Immature natural killer cell (primary cell): ENCODE data around the gene GPATCH8. TPM values are rescaled to one million over a fixed set of nuclear protein-coding genes. Genes with fewer than 3 reads are reported as not detected.
"Not testable (repeated sequence)": the region's sequence is repeated elsewhere in the genome, so short reads cannot be mapped to it uniquely, and the experiment has no call there.

ENCODE experiments used
- DNase-seq, 3 donors: peaks; one replicate each; pipeline ENCODE4 v3.0.0; 2022; ENCODE audit warnings: mixed read lengths in 1 of 3
- H3K27ac Mint-ChIP-seq, 6 donors: one replicate each; pipeline ENCODE4 v1.8.0; 2020; ENCODE audit warnings: mixed read lengths in 6 of 6, mild to moderate bottlenecking in 5 of 6, inconsistent platforms in 4 of 6, moderate library complexity in 3 of 6
- H3K27me3 Mint-ChIP-seq, 3 donors: one replicate each; pipeline ENCODE4 v1.8.0; 2020 to 2021; ENCODE audit warnings: low read depth in 3 of 3, mild to moderate bottlenecking in 3 of 3, mixed read lengths in 3 of 3, moderate library complexity in 3 of 3, inconsistent platforms in 1 of 3
- H3K36me3 Mint-ChIP-seq, 3 donors: one replicate each; pipeline ENCODE4 v1.8.0; 2020; ENCODE audit warnings: mixed read lengths in 3 of 3, inconsistent platforms in 2 of 3, mild to moderate bottlenecking in 2 of 3
- H3K4me1 Mint-ChIP-seq, 2 donors: one replicate each; pipeline ENCODE4 v1.8.0; 2020; ENCODE audit warnings: inconsistent platforms in 2 of 2, mild to moderate bottlenecking in 2 of 2, mixed read lengths in 2 of 2, moderate library complexity in 1 of 2
- H3K4me3 Mint-ChIP-seq, 5 donors: one replicate each; pipeline ENCODE4 v1.8.0; 2020; ENCODE audit warnings: mild to moderate bottlenecking in 5 of 5, mixed read lengths in 5 of 5, inconsistent platforms in 3 of 5, moderate library complexity in 3 of 5
- H3K9me3 Mint-ChIP-seq, 6 donors: one replicate each; pipeline ENCODE4 v1.8.0; 2020; ENCODE audit warnings: mild to moderate bottlenecking in 6 of 6, mixed read lengths in 6 of 6, inconsistent platforms in 4 of 6, moderate library complexity in 3 of 6
- polyA plus RNA-seq, 3 donors: library from polyadenylated mRNA; unstranded; fragments of 300-500 nt; fragmentation: Illumina TruSeq; gene quantifications; one replicate each; pipeline ENCODE4 v1.2.3, GENCODE V29; 2021

GPATCH8 gene
- polyA plus RNA-seq, 3 donors from 2014 or later: 15.5 to 101 (median 22.1) TPM

- not testable (repeated sequence) for DNase-seq, H3K4me1 Mint-ChIP-seq, H3K4me3 Mint-ChIP-seq, H3K27ac Mint-ChIP-seq, H3K9me3 Mint-ChIP-seq, H3K36me3 Mint-ChIP-seq, H3K27me3 Mint-ChIP-seq
Observed at GRCh38 chr17:44537922-44538321, 34.7 kb upstream of the GPATCH8 start.

DNA sequence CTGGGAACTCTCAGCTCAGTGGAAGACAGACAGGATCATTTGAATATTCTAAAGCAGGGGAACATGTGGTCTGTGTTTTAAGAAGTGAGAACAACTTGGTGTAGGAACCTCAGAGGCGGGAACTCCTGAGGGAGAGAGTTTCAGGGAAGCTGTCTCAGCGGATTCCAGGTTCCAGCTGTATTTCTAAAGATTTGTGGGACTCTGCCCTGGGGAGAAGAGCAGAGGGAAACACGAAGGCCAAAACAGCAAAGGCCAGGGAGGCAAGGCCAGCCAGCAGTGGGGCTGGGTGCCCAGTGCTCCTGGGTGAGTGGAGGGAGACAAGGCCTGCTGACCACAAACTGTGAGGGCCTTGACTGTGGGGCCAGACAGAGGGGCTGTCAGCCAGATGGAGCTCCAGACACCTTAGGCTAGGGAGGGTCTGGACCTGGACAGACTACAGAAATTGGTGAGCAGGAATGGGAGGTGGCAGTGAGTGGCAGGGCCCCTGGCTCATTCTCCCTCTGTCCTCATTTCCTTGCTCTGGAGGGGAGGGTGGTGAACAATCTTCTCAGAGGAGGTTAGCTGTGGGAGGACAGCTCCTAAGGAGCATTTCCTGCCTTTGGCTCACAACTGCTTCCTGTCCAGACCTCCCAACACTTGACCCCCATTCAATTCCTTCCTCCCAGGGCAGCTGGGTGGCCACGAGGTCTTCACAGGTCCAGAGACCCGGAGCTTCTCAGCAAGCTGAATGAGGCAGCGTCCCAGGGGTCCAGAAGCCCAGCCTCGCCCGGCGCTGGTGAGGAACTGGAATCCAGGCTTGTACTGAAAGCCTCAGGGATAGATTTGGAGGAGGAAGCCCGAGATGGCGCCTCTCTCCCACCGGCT is 33.1 kb upstream of the GPATCH8 start:
- Mint-ChIP-seq H3K9me3 (no peaks in the 10 kb centered on the region), H3K27me3 (peaks cover 0 to 8% (median 7%) of the 10 kb centered on the region in 3 donors), H3K4me1 (peaks cover 0 to 8% of the 10 kb centered on the region in 2 donors), H3K36me3 (no peaks in the 10 kb centered on the region), H3K4me3 (no peak overlapping the region), H3K27ac (no peak overlapping the region)
- no peak for DNase-seq

DNA sequence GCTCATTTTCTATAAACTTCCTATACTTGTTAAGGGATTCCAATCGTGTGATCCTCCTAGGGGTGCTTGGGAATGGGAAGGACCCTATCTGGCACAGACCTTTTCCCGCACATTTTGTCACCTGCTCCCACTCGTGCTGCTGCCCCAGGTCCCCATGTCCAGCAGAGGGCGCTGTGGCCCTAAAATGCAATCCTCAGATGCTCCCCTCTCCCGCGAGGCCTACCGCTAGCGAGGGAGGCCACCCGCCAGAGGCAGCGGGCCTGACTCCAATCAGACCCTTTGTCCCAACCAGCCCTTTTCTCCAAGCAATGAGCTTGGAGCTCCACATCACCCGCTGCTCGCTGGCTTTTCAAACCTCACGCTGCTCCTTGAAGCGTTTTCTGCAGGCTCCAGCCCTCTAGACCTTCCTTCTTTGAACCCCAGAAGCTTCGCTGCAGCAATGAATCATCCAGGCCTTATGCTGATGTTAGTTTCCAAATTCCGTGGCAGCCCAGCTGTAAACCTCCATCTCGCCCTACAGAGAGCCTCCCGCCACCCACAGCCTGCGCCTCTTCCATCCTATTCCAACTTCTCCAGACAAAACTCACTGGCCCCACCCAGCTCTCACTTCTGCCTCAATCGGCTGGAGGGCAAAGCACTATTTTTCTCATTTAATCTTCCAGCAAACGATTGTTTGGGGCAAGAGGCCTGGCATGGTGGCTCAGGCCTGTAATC is 30.5 kb upstream of the GPATCH8 start:
- no peaks in the 10 kb centered on the region for H3K36me3 Mint-ChIP-seq
- H3K4me1 Mint-ChIP-seq: peaks cover 0 to 8% of the 10 kb centered on the region in 2 donors
- peak; percentile 71 to 76 (median 71) for DNase-seq
- H3K9me3 Mint-ChIP-seq: no peaks in the 10 kb centered on the region
- H3K4me3 Mint-ChIP-seq: no peak overlapping the region
- H3K27me3 Mint-ChIP-seq: peaks cover 0 to 4% (median 3%) of the 10 kb centered on the region in 3 donors
- peak overlapping the region in 1 of 6 donors; percentile 48 for H3K27ac Mint-ChIP-seq

- Mint-ChIP-seq H3K27ac (no peak overlapping the region), H3K4me3 (no peak overlapping the region)
Observed at GRCh38 chr17:44530896-44531418, 27.8 kb upstream of the GPATCH8 start.

GRCh38 chr17:44529864-44530263 is 26.7 kb upstream of the GPATCH8 start:
- Mint-ChIP-seq H3K36me3 (no peaks in the 10 kb centered on the region), H3K27me3 (peaks cover 0 to 9% (median 0%) of the 10 kb centered on the region in 3 donors), H3K4me1 (peaks cover 0 to 8% of the 10 kb centered on the region in 2 donors), H3K9me3 (no peaks in the 10 kb centered on the region), H3K27ac (no peak overlapping the region), H3K4me3 (no peak overlapping the region)
- DNase-seq: no peak

More at GRCh38 chr17:44530896-44531418, 27.8 kb upstream of the GPATCH8 start:
- H3K27me3 Mint-ChIP-seq: peaks cover 0 to 9% (median 0%) of the 10 kb centered on the region in 3 donors
- H3K36me3 Mint-ChIP-seq: no peaks in the 10 kb centered on the region
- peaks cover 0 to 8% of the 10 kb centered on the region in 2 donors for H3K4me1 Mint-ChIP-seq
- H3K9me3 Mint-ChIP-seq: no peaks in the 10 kb centered on the region
- no peak for DNase-seq

DNA sequence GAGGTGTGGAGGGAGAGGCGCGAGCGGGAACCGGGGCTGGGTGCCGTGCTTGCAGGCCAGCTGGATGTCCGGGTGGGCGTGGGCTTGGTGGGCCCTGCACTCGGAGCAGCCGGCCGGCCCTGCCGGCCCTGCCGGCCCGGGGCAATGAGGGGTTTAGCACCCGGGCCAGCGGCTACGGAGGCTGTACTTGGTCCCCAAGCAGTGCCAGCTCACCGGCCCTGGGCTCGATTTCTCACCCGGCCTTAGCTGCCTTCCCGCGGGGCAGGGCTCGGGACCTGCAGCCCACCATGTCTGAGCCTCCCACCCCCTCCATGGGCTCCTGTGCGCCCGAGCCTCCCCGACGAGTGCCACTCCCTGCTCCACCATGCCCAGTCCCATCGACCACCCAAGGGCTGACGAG is 24.7 kb upstream of the GPATCH8 start:
- H3K27ac Mint-ChIP-seq: no peak overlapping the region
- no peak for DNase-seq
- H3K27me3 Mint-ChIP-seq: peaks cover 0 to 7% (median 0%) of the 10 kb centered on the region in 3 donors
- no peaks in the 10 kb centered on the region for H3K9me3 Mint-ChIP-seq
- no peak overlapping the region for H3K4me3 Mint-ChIP-seq
- no peaks in the 10 kb centered on the region for H3K36me3 Mint-ChIP-seq
- peaks cover 0 to 4% of the 10 kb centered on the region in 2 donors for H3K4me1 Mint-ChIP-seq

- DNase-seq: no peak
- Mint-ChIP-seq H3K36me3 (no peaks in the 10 kb centered on the region), H3K4me3 (no peak overlapping the region), H3K27me3 (peaks cover 0 to 7% (median 0%) of the 10 kb centered on the region in 3 donors), H3K9me3 (no peaks in the 10 kb centered on the region), H3K27ac (no peak overlapping the region), H3K4me1 (peaks cover 0 to 4% of the 10 kb centered on the region in 2 donors)
Observed at GRCh38 chr17:44527102-44527501, 23.9 kb upstream of the GPATCH8 start.

- peaks cover 0 to 4% (median 2%) of the 10 kb centered on the region in 3 donors for H3K27me3 Mint-ChIP-seq
- no peak overlapping the region for H3K4me3 Mint-ChIP-seq
- no peaks in the 10 kb centered on the region for H3K9me3 Mint-ChIP-seq
- no peaks in the 10 kb centered on the region for H3K36me3 Mint-ChIP-seq
- H3K27ac Mint-ChIP-seq: no peak overlapping the region
- no peak for DNase-seq
- peaks cover 0 to 4% of the 10 kb centered on the region in 2 donors for H3K4me1 Mint-ChIP-seq
Observed at GRCh38 chr17:44523672-44523972, 20.4 kb upstream of the GPATCH8 start.

GRCh38 chr17:44522883-44523671 is 19.9 kb upstream of the GPATCH8 start:
- no peaks in the 10 kb centered on the region for H3K36me3 Mint-ChIP-seq
- H3K4me3 Mint-ChIP-seq: no peak overlapping the region
- peaks cover 0 to 4% of the 10 kb centered on the region in 2 donors for H3K4me1 Mint-ChIP-seq
- H3K27me3 Mint-ChIP-seq: peaks cover 0 to 4% (median 2%) of the 10 kb centered on the region in 3 donors
- no peak overlapping the region for H3K27ac Mint-ChIP-seq
- DNase-seq: peak; percentile 60 to 68 (median 63)
- no peaks in the 10 kb centered on the region for H3K9me3 Mint-ChIP-seq

DNA sequence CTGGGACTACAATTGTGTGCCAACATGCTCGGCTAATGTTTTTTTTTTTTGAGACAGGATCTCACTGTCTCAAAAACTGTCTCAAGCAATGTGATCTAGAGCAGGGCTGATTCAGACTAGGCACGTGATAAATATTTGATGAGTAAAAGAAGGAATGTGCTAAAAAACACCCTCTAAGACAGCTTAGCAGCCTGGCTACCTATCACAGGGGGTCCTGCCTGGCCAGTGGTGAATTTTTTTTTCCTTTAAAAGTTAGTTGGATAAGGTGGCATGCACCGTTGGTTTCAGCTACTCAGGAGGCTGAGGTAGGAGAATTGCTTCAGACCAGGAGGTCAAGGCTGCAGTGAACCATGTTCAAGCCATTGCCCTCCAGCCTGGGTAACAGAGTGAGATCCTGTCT is 14.8 kb upstream of the GPATCH8 start:
- Mint-ChIP-seq H3K27ac (no peak overlapping the region), H3K4me3 (no peak overlapping the region), H3K36me3 (no peaks in the 10 kb centered on the region), H3K27me3 (peaks cover 2 to 4% (median 3%) of the 10 kb centered on the region in 3 donors), H3K9me3 (no peaks in the 10 kb centered on the region), H3K4me1 (no peaks in the 10 kb centered on the region)
- DNase-seq: no peak

DNA sequence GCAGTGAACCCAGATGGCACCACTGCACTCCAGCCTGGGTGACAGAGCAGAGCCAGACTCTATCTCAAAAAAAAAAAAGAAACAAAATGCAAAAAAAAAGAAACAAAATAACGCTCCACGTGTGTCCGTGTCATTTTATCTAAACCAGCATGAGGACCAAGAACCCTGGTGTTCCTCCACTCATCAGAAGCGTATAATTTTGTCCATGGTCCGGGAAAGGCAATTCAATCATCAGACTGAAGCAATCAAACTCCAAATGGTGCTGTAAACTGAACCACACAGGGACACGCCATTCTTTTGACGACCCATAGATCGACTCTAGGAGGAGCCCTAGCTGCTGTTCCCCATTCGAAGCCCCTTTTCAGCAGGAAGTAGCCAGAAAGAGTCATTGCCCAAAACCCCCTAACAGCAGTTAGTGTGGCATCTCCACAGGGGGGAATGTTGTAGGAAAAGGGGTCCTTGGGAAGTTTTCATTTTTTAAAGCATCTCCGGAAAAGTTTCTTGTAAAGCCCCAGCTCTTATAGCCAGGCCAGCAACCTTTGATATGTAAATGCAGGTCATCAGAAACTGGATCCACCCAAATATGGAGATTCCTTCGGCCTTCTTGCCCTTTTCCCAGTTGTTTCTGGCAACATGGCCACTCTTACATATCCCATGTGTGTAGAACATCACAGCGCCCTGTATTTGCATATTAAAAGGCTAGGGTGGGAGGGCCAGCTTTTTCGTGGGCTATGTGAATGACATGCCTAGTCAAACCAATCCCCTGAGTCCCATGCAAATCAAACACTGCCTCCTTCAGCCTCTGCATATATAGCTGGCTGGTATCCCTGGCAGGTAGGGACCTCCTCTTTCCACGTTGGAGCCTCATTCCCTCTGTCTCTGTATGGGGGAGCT is 8.3 kb upstream of the GPATCH8 start:
- not testable (repeated sequence) for H3K36me3 Mint-ChIP-seq, H3K4me1 Mint-ChIP-seq, DNase-seq, H3K27ac Mint-ChIP-seq, H3K4me3 Mint-ChIP-seq, H3K9me3 Mint-ChIP-seq
- H3K27me3 Mint-ChIP-seq: peaks cover 0 to 11% (median 2%) of the 10 kb centered on the region in 3 donors

DNA sequence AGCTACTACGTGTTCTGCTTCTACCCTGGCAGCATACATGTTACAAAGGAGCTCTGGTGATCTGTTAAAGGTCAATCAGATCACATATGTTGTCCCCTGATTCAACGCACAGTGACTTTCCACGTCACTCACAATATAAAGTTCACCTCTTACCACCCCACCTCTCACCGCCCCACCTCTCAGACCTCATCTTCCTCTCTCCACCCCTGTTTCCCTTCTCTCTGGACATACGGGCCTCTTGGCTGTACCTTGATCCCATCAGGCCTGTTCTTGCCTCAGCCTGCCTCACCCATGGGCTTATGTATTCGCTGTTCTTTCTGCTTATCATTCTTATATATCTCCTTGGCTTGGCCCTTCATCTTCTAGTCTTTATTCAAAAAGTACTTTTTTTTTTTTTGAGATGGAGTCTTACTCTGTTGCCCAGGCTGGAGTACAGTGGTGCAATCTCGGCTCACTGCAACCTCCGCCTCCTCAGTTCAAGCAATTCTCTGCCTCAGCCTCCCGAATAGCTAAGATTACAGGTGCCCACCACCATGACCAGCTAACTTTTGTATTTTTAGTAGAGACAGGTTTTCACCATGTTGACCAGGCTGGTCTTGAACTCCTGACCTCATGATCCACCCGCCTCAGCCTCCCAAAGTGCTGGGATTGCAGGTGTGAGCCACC is 3.9 kb upstream of the GPATCH8 start:
- H3K36me3 Mint-ChIP-seq, H3K27ac Mint-ChIP-seq, H3K4me3 Mint-ChIP-seq, H3K9me3 Mint-ChIP-seq, DNase-seq: not testable (repeated sequence)
- peaks cover 13 to 18% of the 10 kb centered on the region in 2 donors for H3K4me1 Mint-ChIP-seq
- peaks cover 3 to 11% (median 6%) of the 10 kb centered on the region in 3 donors for H3K27me3 Mint-ChIP-seq
